HEK293 (cell line): Measurements from ENCODE around the gene KRT13.
A peak's percentile ranks its signal among the peaks of the same experiment; 100 is the strongest.

Experiments used
- MYNN ChIP-seq: fragments of 450-650 bp; formaldehyde crosslinking; IDR thresholded peaks from 2 replicates; pipeline ENCODE4 v1.5.1; 2016; ENCODE audit warnings: missing biosample characterization, missing genetic modification characterization, borderline replicate concordance
- SCRT1 ChIP-seq: fragments of 450-650 bp; formaldehyde crosslinking; IDR thresholded peaks from 2 replicates; pipeline ENCODE4 v1.5.1; 2016; ENCODE audit warnings: missing biosample characterization, missing genetic modification characterization, borderline replicate concordance
- TCF7L2 ChIP-seq: IDR thresholded peaks from 2 replicates; pipeline ENCODE4 v1.6.1; 2011; ENCODE audit warnings: low read depth, mild to moderate bottlenecking, inconsistent platforms, low read length, moderate library complexity, borderline replicate concordance
- ZBTB8A ChIP-seq: fragments of 450-650 bp; formaldehyde crosslinking; IDR thresholded peaks from 2 replicates; pipeline ENCODE4 v1.5.1; 2016; ENCODE audit warnings: missing biosample characterization, missing genetic modification characterization
- ZNF239 ChIP-seq: fragments of 450-650 bp; formaldehyde crosslinking; IDR thresholded peaks from 2 replicates; pipeline ENCODE4 v1.5.1; 2016; ENCODE audit warnings: missing biosample characterization, missing genetic modification characterization
- ZNF280D ChIP-seq: fragments of 450-650 bp; formaldehyde crosslinking; IDR thresholded peaks from 2 replicates; pipeline ENCODE4 v1.5.1; 2016; ENCODE audit warnings: missing biosample characterization, missing genetic modification characterization
- ZNF311 ChIP-seq: fragments of 450-650 bp; formaldehyde crosslinking; IDR thresholded peaks from 2 replicates; pipeline ENCODE4 v1.5.1; 2017; ENCODE audit warnings: missing biosample characterization, missing genetic modification characterization, borderline replicate concordance
- ZNF350 ChIP-seq: fragments of 450-650 bp; formaldehyde crosslinking; IDR thresholded peaks from 2 replicates; pipeline ENCODE4 v1.5.0; 2017; ENCODE audit warnings: missing biosample characterization, mild to moderate bottlenecking, missing genetic modification characterization
- ZNF416 ChIP-seq: fragments of 450-650 bp; formaldehyde crosslinking; IDR thresholded peaks from 2 replicates; pipeline ENCODE4 v1.5.1; 2016; ENCODE audit warnings: missing biosample characterization, missing genetic modification characterization
- ZNF654 ChIP-seq: fragments of 450-650 bp; formaldehyde crosslinking; IDR thresholded peaks from 2 replicates; pipeline ENCODE4 v1.5.1; 2016; ENCODE audit warnings: low read depth, missing biosample characterization, missing genetic modification characterization
- ZNF664 ChIP-seq: fragments of 450-650 bp; formaldehyde crosslinking; IDR thresholded peaks from 2 replicates; pipeline ENCODE4 v1.5.1; 2016; ENCODE audit warnings: missing biosample characterization, missing genetic modification characterization
- ZNF692 ChIP-seq: fragments of 450-650 bp; formaldehyde crosslinking; IDR thresholded peaks from 2 replicates; pipeline ENCODE4 v1.5.1; 2016; ENCODE audit warnings: missing biosample characterization, missing genetic modification characterization
- ZSCAN16 ChIP-seq: fragments of 450-650 bp; formaldehyde crosslinking; IDR thresholded peaks from 2 replicates; pipeline ENCODE4 v1.5.1; 2016; ENCODE audit warnings: missing biosample characterization, missing genetic modification characterization
- ZSCAN30 ChIP-seq: fragments of 450-650 bp; IDR thresholded peaks from 2 replicates; pipeline ENCODE4 v1.5.1; 2018; ENCODE audit warnings: missing biosample characterization, mild to moderate bottlenecking, missing genetic modification characterization, moderate library complexity
- TF ChIP-seq, protein P1 (sequence below): fragments of 450-650 bp; formaldehyde crosslinking; IDR thresholded peaks from 2 replicates; pipeline ENCODE4 v1.5.1; 2016; ENCODE audit warnings: missing biosample characterization, missing genetic modification characterization, borderline replicate concordance
- TF ChIP-seq, protein P2 (sequence below): fragments of 450-650 bp; formaldehyde crosslinking; conservative IDR thresholded peaks from 2 replicates; pipeline ENCODE4 v1.5.1; 2016; ENCODE audit warnings: low read depth, missing biosample characterization, missing genetic modification characterization
- TF ChIP-seq, protein P3 (sequence below): fragments of 450-650 bp; formaldehyde crosslinking; IDR thresholded peaks from 2 replicates; pipeline ENCODE4 v1.5.1; 2017; ENCODE audit warnings: missing biosample characterization, missing genetic modification characterization
- TF ChIP-seq, protein P4 (sequence below): fragments of 450-650 bp; formaldehyde crosslinking; IDR thresholded peaks from 2 replicates; pipeline ENCODE4; 2016; ENCODE audit warnings: missing biosample characterization, missing genetic modification characterization
- TF ChIP-seq, protein P5 (sequence below): fragments of 450-650 bp; formaldehyde crosslinking; IDR thresholded peaks from 2 replicates; pipeline ENCODE4 v1.5.1; 2017; ENCODE audit warnings: missing biosample characterization, missing genetic modification characterization

The KRT13 gene

DNA sequence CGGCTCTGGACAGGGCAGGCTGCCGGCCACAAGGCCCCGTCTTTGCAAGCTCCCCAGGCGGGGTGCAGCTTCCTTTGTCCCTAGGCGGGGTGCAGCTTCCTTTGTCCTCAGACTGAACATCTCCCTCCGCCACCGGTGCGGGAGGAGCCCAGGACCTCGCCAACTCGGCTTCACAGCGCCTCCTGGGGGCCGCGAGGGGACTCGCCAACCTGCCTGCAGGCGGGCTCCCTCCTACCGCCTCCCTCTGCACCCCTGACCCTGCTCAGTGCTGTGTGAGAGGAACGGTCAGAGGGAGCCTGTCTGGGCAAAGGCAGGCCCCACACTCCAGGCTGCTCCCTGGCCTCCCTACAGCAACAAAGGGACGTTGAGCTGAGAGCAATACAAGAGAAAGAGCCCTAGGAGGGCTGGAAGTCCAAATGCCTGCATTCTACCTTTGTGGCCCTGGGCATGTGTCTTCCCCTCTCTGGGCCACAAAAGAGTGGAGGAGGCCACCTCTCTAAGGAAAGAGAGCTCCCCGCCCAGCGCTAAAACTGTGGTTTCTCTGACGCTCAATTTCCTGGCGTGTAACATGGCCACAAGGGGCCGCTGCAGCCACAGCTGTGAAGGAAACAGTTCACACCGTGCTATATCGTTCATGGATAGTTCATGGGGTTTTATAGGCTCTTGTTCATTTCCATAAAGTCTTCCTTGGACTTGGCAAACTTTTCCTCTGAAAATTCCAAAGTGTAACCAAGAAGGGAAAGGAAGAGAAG is 43.6 kb upstream of the KRT13 start (continued):
- TF ChIP-seq TCF7L2 (no peak), SCRT1 (tag by site-specific recombination) (no peak), ZSCAN30 (no peak; the same call in none of the 2 replicates), ZNF654 (tag by site-specific recombination) (peak; percentile 90), ZNF311 (tag by site-specific recombination) (no peak), MYNN (no peak), ZNF692 (tag by site-specific recombination) (peak; percentile 55; the same call in 1 of the 2 replicates), ZNF350 (no peak), ZNF664 (no peak), ZNF239 (tag by site-specific recombination) (no peak), ZBTB8A (tag by site-specific recombination) (0 out of 2 replicates have a peak, but pooled peaks have one; percentile 30), ZNF280D (tag by site-specific recombination) (no peak), ZNF416 (tag by site-specific recombination) (no peak), ZSCAN16 (tag by site-specific recombination) (no peak)
- TF ChIP-seq, protein P1, sequence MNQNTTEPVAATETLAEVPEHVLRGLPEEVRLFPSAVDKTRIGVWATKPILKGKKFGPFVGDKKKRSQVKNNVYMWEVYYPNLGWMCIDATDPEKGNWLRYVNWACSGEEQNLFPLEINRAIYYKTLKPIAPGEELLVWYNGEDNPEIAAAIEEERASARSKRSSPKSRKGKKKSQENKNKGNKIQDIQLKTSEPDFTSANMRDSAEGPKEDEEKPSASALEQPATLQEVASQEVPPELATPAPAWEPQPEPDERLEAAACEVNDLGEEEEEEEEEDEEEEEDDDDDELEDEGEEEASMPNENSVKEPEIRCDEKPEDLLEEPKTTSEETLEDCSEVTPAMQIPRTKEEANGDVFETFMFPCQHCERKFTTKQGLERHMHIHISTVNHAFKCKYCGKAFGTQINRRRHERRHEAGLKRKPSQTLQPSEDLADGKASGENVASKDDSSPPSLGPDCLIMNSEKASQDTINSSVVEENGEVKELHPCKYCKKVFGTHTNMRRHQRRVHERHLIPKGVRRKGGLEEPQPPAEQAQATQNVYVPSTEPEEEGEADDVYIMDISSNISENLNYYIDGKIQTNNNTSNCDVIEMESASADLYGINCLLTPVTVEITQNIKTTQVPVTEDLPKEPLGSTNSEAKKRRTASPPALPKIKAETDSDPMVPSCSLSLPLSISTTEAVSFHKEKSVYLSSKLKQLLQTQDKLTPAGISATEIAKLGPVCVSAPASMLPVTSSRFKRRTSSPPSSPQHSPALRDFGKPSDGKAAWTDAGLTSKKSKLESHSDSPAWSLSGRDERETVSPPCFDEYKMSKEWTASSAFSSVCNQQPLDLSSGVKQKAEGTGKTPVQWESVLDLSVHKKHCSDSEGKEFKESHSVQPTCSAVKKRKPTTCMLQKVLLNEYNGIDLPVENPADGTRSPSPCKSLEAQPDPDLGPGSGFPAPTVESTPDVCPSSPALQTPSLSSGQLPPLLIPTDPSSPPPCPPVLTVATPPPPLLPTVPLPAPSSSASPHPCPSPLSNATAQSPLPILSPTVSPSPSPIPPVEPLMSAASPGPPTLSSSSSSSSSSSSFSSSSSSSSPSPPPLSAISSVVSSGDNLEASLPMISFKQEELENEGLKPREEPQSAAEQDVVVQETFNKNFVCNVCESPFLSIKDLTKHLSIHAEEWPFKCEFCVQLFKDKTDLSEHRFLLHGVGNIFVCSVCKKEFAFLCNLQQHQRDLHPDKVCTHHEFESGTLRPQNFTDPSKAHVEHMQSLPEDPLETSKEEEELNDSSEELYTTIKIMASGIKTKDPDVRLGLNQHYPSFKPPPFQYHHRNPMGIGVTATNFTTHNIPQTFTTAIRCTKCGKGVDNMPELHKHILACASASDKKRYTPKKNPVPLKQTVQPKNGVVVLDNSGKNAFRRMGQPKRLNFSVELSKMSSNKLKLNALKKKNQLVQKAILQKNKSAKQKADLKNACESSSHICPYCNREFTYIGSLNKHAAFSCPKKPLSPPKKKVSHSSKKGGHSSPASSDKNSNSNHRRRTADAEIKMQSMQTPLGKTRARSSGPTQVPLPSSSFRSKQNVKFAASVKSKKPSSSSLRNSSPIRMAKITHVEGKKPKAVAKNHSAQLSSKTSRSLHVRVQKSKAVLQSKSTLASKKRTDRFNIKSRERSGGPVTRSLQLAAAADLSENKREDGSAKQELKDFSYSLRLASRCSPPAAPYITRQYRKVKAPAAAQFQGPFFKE (tag by site-specific recombination), result no peak
- TF ChIP-seq, protein P2, sequence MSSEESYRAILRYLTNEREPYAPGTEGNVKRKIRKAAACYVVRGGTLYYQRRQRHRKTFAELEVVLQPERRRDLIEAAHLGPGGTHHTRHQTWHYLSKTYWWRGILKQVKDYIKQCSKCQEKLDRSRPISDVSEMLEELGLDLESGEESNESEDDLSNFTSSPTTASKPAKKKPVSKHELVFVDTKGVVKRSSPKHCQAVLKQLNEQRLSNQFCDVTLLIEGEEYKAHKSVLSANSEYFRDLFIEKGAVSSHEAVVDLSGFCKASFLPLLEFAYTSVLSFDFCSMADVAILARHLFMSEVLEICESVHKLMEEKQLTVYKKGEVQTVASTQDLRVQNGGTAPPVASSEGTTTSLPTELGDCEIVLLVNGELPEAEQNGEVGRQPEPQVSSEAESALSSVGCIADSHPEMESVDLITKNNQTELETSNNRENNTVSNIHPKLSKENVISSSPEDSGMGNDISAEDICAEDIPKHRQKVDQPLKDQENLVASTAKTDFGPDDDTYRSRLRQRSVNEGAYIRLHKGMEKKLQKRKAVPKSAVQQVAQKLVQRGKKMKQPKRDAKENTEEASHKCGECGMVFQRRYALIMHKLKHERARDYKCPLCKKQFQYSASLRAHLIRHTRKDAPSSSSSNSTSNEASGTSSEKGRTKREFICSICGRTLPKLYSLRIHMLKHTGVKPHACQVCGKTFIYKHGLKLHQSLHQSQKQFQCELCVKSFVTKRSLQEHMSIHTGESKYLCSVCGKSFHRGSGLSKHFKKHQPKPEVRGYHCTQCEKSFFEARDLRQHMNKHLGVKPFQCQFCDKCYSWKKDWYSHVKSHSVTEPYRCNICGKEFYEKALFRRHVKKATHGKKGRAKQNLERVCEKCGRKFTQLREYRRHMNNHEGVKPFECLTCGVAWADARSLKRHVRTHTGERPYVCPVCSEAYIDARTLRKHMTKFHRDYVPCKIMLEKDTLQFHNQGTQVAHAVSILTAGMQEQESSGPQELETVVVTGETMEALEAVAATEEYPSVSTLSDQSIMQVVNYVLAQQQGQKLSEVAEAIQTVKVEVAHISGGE (tag by site-specific recombination), result no peak
- TF ChIP-seq, protein P3, sequence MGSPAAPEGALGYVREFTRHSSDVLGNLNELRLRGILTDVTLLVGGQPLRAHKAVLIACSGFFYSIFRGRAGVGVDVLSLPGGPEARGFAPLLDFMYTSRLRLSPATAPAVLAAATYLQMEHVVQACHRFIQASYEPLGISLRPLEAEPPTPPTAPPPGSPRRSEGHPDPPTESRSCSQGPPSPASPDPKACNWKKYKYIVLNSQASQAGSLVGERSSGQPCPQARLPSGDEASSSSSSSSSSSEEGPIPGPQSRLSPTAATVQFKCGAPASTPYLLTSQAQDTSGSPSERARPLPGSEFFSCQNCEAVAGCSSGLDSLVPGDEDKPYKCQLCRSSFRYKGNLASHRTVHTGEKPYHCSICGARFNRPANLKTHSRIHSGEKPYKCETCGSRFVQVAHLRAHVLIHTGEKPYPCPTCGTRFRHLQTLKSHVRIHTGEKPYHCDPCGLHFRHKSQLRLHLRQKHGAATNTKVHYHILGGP, result no peak
- TF ChIP-seq, protein P4, sequence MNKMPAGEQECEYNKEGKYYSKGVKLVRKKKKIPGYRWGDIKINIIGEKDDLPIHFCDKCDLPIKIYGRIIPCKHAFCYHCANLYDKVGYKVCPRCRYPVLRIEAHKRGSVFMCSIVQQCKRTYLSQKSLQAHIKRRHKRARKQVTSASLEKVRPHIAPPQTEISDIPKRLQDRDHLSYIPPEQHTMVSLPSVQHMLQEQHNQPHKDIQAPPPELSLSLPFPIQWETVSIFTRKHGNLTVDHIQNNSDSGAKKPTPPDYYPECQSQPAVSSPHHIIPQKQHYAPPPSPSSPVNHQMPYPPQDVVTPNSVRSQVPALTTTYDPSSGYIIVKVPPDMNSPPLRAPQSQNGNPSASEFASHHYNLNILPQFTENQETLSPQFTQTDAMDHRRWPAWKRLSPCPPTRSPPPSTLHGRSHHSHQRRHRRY (tag by site-specific recombination), result no peak
- TF ChIP-seq, protein P5, sequence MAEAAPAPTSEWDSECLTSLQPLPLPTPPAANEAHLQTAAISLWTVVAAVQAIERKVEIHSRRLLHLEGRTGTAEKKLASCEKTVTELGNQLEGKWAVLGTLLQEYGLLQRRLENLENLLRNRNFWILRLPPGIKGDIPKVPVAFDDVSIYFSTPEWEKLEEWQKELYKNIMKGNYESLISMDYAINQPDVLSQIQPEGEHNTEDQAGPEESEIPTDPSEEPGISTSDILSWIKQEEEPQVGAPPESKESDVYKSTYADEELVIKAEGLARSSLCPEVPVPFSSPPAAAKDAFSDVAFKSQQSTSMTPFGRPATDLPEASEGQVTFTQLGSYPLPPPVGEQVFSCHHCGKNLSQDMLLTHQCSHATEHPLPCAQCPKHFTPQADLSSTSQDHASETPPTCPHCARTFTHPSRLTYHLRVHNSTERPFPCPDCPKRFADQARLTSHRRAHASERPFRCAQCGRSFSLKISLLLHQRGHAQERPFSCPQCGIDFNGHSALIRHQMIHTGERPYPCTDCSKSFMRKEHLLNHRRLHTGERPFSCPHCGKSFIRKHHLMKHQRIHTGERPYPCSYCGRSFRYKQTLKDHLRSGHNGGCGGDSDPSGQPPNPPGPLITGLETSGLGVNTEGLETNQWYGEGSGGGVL (tag by site-specific recombination), result no peak
